Liver (tissue), 9 donors: ENCODE data around the gene TENT5C. TPM values are rescaled to one million over a fixed set of nuclear protein-coding genes. Genes with fewer than 3 reads are reported as not detected.

Experiments used
- DNase-seq: peaks from one replicate; pipeline ENCODE4 v3.0.0-alpha.2; 2017; ENCODE audit warnings: low spot score
- H3K27ac ChIP-seq, 2 donors: one replicate each; pipeline ENCODE4 v1.7.0; 2013; ENCODE audit warnings: inconsistent platforms in 2 of 2, low read length in 2 of 2, control low read depth in 1 of 2, low read depth in 1 of 2, mild to moderate bottlenecking in 1 of 2
- H3K27me3 ChIP-seq, 4 donors: one replicate each; pipeline versions ENCODE4 v1.6.1 to v1.7.0; 2013; ENCODE audit warnings: low read length in 3 of 4, inconsistent platforms in 1 of 4, mild to moderate bottlenecking in 1 of 4, moderate library complexity in 1 of 4; ENCODE audit not compliant: control insufficient read depth in 4 of 4, insufficient read depth in 4 of 4
- H3K36me3 ChIP-seq, 4 donors: one replicate each; pipeline versions ENCODE4 v1.6.1 to v1.7.0; 2013; ENCODE audit warnings: low read length in 3 of 4, mild to moderate bottlenecking in 3 of 4, low read depth in 1 of 4, moderate library complexity in 1 of 4; ENCODE audit not compliant: control insufficient read depth in 4 of 4, insufficient read depth in 3 of 4
- H3K4me1 ChIP-seq, 4 donors: one replicate each; pipeline versions ENCODE4 v1.6.1 to v1.7.0; 2013; ENCODE audit warnings: low read length in 3 of 4, mild to moderate bottlenecking in 3 of 4, moderate library complexity in 1 of 4; ENCODE audit not compliant: control insufficient read depth in 4 of 4, insufficient read depth in 4 of 4
- H3K4me3 ChIP-seq, 3 donors: one replicate each; pipeline versions ENCODE4 v1.6.1 to v1.7.0; 2013; ENCODE audit warnings: low read length in 3 of 3, control low read depth in 1 of 3, low read depth in 1 of 3, mild to moderate bottlenecking in 1 of 3
- H3K9ac ChIP-seq, 2 donors: one replicate each; pipeline ENCODE4 v1.7.0; 2013; ENCODE audit warnings: low read length in 2 of 2, mild to moderate bottlenecking in 2 of 2, moderate library complexity in 2 of 2, control low read depth in 1 of 2, low read depth in 1 of 2
- H3K9me3 ChIP-seq, 4 donors: one replicate each; pipeline versions ENCODE4 v1.6.1 to v1.7.0; 2013; ENCODE audit warnings: low read length in 3 of 4; ENCODE audit not compliant: control insufficient read depth in 4 of 4
- CTCF ChIP-seq: fragments of 150-350 bp; IDR thresholded peaks from 2 replicates; pipeline ENCODE4 v1.5.1; 2017; ENCODE audit warnings: improper control_type of control experiment, low read depth, low read length; ENCODE audit not compliant: missing input control
- EGR1 ChIP-seq, 2 donors: IDR thresholded peaks; 2 replicates each; pipeline ENCODE4 v1.6.1; 2016 to 2018; ENCODE audit warnings: antibody characterized with exemption in 2 of 2, low read depth in 2 of 2
- FOXA1 ChIP-seq: IDR thresholded peaks from 2 replicates; pipeline ENCODE4 v1.6.1; 2016; ENCODE audit warnings: antibody characterized with exemption
- FOXA2 ChIP-seq: IDR thresholded peaks from 2 replicates; pipeline ENCODE4 v1.6.1; 2016; ENCODE audit warnings: antibody characterized with exemption
- GABPA ChIP-seq, 2 donors: IDR thresholded peaks in 1 of 2; conservative IDR thresholded peaks in 1 of 2; 2 replicates each; pipeline ENCODE4 v1.6.1; 2016; ENCODE audit warnings: antibody characterized with exemption in 2 of 2, mild to moderate bottlenecking in 1 of 2, moderate library complexity in 1 of 2
- HNF4A ChIP-seq, 2 donors: conservative IDR thresholded peaks; 2 replicates each; pipeline ENCODE4 v1.6.1; 2016; ENCODE audit warnings: antibody characterized with exemption in 2 of 2, mild to moderate bottlenecking in 2 of 2
- HNF4G ChIP-seq: IDR thresholded peaks from 2 replicates; pipeline ENCODE4 v1.6.1; 2016; ENCODE audit warnings: antibody characterized with exemption
- JUND ChIP-seq, 2 donors: IDR thresholded peaks; 2 replicates each; pipeline ENCODE4 v1.6.1; 2016; ENCODE audit warnings: antibody characterized with exemption in 2 of 2
- MAX ChIP-seq: IDR thresholded peaks from 2 replicates; pipeline ENCODE4 v1.6.1; 2016; ENCODE audit warnings: antibody characterized with exemption
- NR2F2 ChIP-seq: IDR thresholded peaks from 2 replicates; pipeline ENCODE4 v1.6.1; 2016; ENCODE audit warnings: antibody characterized with exemption
- RAD21 ChIP-seq, 2 donors: IDR thresholded peaks; 2 replicates each; pipeline ENCODE4 v1.6.1; 2016; ENCODE audit warnings: antibody characterized with exemption in 2 of 2, mild to moderate bottlenecking in 2 of 2
- REST ChIP-seq: IDR thresholded peaks from 2 replicates; pipeline ENCODE4 v1.6.1; 2016; ENCODE audit warnings: antibody characterized with exemption, mild to moderate bottlenecking
- RXRA ChIP-seq, 2 donors: IDR thresholded peaks; 2 replicates each; pipeline ENCODE4 v1.6.1; 2017 to 2018; ENCODE audit warnings: antibody characterized with exemption in 2 of 2, mild to moderate bottlenecking in 1 of 2
- SP1 ChIP-seq: IDR thresholded peaks from 2 replicates; pipeline ENCODE4 v1.6.1; 2018; ENCODE audit warnings: antibody characterized with exemption, mild to moderate bottlenecking
- TAF1 ChIP-seq: conservative IDR thresholded peaks from 2 replicates; pipeline ENCODE4 v1.6.1; 2016; ENCODE audit warnings: antibody characterized with exemption, mild to moderate bottlenecking
- YY1 ChIP-seq: IDR thresholded peaks from 2 replicates; pipeline ENCODE4 v1.6.1; 2016; ENCODE audit warnings: antibody characterized with exemption, mild to moderate bottlenecking
- ZBTB33 ChIP-seq: IDR thresholded peaks from 2 replicates; pipeline ENCODE4 v1.6.1; 2016; ENCODE audit warnings: antibody characterized with exemption
- WGBS: extraction: QIAGEN DNeasy Blood & Tissue Kit; methylation state at CpG from one replicate; pipeline ENCODE4 v1.1.7; 2013; 5-methylcytosine and 5-hydroxymethylcytosine counted together
- polyA plus RNA-seq, 2 donors: library from polyadenylated mRNA; stranded (reverse) in 1 of 2; unstranded in 1 of 2; fragments of 200-250 nt in 1 of 2; fragments of >200 nt in 1 of 2; fragmentation: Nextera tagmentation in 1 of 2; extraction: Ambion mirVana in 1 of 2; gene quantifications; one replicate each; pipeline versions ENCODE4 v1.2.1 to v1.2.3, GENCODE V29; 2013 to 2015
- total RNA-seq, 2 donors: library from RNA; depleted of rRNA; stranded (reverse); fragments of >200 nt; gene quantifications; one replicate each; pipeline ENCODE4 v1.2.3, GENCODE V29; 2014
- TF ChIP-seq, protein P1 (sequence below): IDR thresholded peaks from 2 replicates; pipeline ENCODE4 v1.6.1; 2016; ENCODE audit warnings: antibody characterized with exemption
- donor health status: healthy.
- donor health status: healthy.
- donor health status: healthy.
- donor health status: healthy.
- donor health status: healthy.

TENT5C gene
- total and polyA plus RNA-seq, 4 donors = 1.1 to 200 (median 4.8) TPM

DNA sequence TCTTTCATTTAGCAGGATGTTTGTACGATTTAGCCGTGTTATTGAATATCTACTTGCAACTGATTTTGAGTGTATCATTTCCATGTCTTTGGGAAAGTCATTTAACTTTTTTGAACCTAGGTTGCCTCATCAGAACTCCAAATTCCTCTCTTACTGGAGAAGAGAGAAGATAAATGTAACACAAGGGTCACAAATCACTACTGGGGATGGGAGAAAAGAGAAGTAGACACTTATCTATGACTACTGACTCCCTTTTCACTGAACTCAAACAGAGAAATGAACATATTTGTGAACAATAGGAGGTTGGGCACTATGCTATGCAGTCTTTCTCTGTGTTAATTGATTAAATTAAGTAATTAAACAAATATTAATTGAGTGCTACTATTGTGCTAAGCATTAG lies 42.2 kb downstream of the TENT5C start:
- no peak for DNase-seq
- no peak overlapping the region for H3K9ac ChIP-seq
- H3K4me1 ChIP-seq = no peaks in the 10 kb centered on the region
- 67% methylated on average over 2 of the region's 2 CpGs for WGBS
- no peak overlapping the region for H3K27ac ChIP-seq
- H3K36me3 ChIP-seq = no peaks in the 10 kb centered on the region
- no peak overlapping the region for H3K4me3 ChIP-seq
- H3K27me3 ChIP-seq = no peaks in the 10 kb centered on the region
- H3K9me3 ChIP-seq = no peaks in the 10 kb centered on the region
- TF ChIP-seq GABPA (IDR thresholded peaks at IDR 0.05 in 1 of 2, conservative IDR thresholded peaks at IDR 0.05 in 1 of 2) (no peak), FOXA2 (no peak), ZBTB33 (no peak), YY1 (no peak), SP1 (no peak), FOXA1 (no peak), JUND (IDR thresholded peaks at IDR 0.05) (no peak), NR2F2 (no peak), REST (no peak), HNF4G (no peak), TAF1 (no peak), HNF4A (conservative IDR thresholded peaks at IDR 0.05) (no peak), CTCF (no peak), RXRA (IDR thresholded peaks at IDR 0.05) (no peak), MAX (no peak), RAD21 (IDR thresholded peaks at IDR 0.05) (no peak), EGR1 (IDR thresholded peaks at IDR 0.05; ENCODE audit: low read depth in 2 of 2) (no peak)
- TF ChIP-seq, protein P1, sequence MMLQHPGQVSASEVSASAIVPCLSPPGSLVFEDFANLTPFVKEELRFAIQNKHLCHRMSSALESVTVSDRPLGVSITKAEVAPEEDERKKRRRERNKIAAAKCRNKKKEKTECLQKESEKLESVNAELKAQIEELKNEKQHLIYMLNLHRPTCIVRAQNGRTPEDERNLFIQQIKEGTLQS = no peak
